HG03045 (cell line): ENCODE results near the gene LRBA.
"Not testable (repeated sequence)": the region's sequence is repeated elsewhere in the genome, so short reads cannot be mapped to it uniquely, and the experiment has no call there.

Experiments used
- ATAC-seq: cut with Tn5 transposase; IDR thresholded peaks from one replicate; pipeline ENCODE4 v1.9.1; 2021; ENCODE audit warnings: mild to moderate bottlenecking, moderate library complexity; ENCODE audit not compliant: unreplicated experiment

LRBA gene

DNA sequence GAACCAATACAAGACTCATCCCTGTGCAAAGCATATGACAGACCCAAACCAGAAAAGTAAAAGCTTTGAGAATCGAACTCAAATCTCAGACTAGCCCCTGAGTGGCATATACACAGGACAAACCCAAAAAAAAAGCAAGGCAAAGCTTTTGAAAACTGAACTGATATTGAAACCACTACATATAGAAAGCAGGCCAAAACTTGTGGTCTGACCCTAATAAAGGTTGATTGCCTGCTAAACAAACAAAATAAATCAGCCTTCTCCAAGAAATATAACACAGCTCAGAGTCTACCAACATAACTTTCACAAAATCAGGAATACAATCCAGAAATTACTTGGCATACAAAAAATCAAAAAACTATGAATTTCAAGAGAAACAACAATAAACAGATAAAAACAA is 40.3 kb downstream of the LRBA start:
- no peak for ATAC-seq

DNA sequence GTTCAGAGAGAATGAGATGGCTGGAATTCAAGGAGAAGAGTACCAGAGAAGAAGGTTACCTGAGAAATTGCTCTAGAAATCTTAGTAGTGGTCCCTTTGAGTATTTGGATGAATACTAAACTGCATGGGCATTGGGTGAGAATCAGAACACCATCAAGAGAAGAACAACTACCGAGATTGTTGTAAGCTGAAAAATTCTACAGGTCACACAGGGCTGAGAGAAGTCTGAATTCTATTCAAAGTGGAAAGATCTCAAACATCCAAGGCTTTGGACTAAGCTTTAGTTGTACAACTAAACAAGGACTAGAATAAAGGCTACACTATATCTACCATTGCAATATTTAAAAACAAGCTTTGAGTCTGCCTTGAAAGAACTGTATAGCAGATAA is 40.8 kb downstream of the LRBA start:
- ATAC-seq: no peak

DNA sequence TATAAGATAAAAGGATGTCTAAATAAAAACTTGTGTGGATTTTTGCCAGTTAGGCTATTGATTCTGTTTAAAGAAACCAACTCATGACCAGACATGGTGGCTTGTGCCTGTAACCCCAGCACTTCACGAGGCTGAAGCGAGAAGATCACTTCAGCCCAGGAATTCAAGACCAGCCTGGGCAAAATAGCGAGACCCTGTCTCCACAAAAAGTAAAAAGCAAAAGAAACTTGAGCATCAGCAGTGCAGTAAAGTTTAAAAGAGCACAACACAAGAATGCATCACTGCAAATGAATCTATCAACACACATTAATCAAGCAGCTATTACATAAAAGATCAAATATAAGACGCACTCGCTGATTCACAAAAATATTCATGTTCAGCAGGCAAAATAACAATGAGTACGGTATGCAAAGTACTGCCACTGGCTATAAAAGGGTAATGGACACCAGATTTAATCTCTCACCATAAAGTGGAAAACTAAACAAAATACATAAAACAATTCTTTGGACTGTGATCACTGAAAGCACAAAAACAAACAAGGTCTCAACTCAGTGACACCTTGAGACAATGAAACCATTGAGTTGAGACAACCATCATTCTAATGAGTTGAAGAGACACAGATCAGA is 41.3 kb downstream of the LRBA start:
- ATAC-seq: no peak

GRCh38 chr4:150972592-150972991 is 42.5 kb downstream of the LRBA start:
- ATAC-seq: no peak

GRCh38 chr4:150971901-150972300 is 43.2 kb downstream of the LRBA start:
- no peak for ATAC-seq

- ATAC-seq: peak; percentile 73
Observed at GRCh38 chr4:150970685-150971151, 44.4 kb downstream of the LRBA start.

- no peak for ATAC-seq
Observed at GRCh38 chr4:150964754-150965153, 50.3 kb downstream of the LRBA start.

- not testable (repeated sequence) for ATAC-seq
Observed at GRCh38 chr4:150963602-150964345, 51.3 kb downstream of the LRBA start.

DNA sequence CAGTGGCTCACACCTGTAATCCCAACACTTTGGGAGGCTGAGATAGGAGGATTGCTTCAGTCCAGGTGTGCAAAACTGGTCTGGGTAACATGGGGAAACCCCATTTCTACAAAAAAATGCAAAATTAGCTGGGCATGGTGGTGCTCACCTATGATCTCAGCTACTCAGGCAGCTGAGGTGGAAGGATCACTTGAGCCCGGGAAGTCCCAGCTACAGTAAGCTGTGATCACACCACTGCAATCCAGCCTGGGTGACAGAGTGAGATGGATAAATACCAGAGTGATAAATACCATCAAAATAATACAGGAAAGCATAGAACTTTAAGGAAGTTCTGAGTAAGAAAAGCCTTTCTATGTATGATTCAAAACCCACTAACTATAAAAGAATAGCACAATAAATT is 52.8 kb downstream of the LRBA start:
- no peak for ATAC-seq

- no peak for ATAC-seq
Observed at GRCh38 chr4:150961566-150961965, 53.5 kb downstream of the LRBA start.

- ATAC-seq: no peak
Observed at GRCh38 chr4:150960818-150961217, 54.3 kb downstream of the LRBA start.

DNA sequence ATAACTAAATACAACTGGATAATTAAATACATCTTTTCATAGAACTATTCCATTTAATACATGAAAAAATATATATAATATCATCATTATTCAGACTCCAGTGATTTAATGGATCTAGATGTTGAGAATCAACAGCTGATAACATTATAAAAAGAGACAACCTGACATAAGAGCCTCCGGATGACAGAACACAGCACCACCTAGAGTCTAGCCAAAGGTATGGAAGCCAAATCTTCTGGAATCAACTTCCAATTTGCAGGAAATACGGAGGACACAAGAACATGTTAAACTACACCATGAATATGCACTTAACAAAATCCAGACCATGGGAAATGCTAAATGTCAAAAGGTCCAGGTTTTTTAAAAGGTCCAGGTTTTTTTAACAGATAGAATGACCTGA is 55.0 kb downstream of the LRBA start:
- ATAC-seq: no peak

GRCh38 chr4:150957981-150958380 is 57.1 kb downstream of the LRBA start:
- not testable (repeated sequence) for ATAC-seq

GRCh38 chr4:150957095-150957494 is 58.0 kb downstream of the LRBA start:
- not testable (repeated sequence) for ATAC-seq

GRCh38 chr4:150953916-150954315 is 61.2 kb downstream of the LRBA start:
- ATAC-seq: not testable (repeated sequence)

- no peak for ATAC-seq
Observed at GRCh38 chr4:150952167-150952845, 62.8 kb downstream of the LRBA start.

GRCh38 chr4:150950657-150951288 is 64.3 kb downstream of the LRBA start:
- ATAC-seq: peak; percentile 64

DNA sequence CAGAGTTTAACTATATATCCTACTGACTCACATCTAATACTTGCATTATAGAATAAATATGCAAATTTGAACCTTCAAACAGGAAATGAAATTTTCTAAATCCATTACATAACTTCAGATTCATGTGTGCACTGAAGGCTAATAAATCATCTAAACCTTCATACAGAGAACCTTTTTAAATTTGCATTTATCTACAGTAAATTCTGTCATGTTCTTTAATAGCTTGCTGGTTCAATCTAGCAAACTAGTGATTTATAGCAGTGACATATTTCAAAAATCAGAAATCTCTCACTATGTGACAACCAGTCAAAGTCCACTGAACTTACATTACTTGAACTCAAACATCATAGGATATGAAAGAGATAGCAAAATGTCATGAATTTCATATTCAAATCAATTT is 65.1 kb downstream of the LRBA start:
- no peak for ATAC-seq

- no peak for ATAC-seq
Observed at GRCh38 chr4:150949342-150949741, 65.7 kb downstream of the LRBA start.

- no peak for ATAC-seq
Observed at GRCh38 chr4:150948710-150949109, 66.4 kb downstream of the LRBA start.

- no peak for ATAC-seq
Observed at GRCh38 chr4:150948074-150948473, 67.0 kb downstream of the LRBA start.
